ENCODE results near the gene RNF186.
"Not testable (repeated sequence)": the region's sequence is repeated elsewhere in the genome, so short reads cannot be mapped to it uniquely, and the experiment has no call there.

The RNF186 gene

GRCh38 chr1:19824541-19824940, 9.5 kb upstream of the RNF186 start:
- DNase-seq (ENCODE audit: low read depth), result no peak

GRCh38 chr1:19824036-19824435, 9.0 kb upstream of the RNF186 start:
- DNase-seq (ENCODE audit: low read depth), result no peak

- no peak for DNase-seq (ENCODE audit: low read depth)
Observed at GRCh38 chr1:19819701-19820100, 4.6 kb upstream of the RNF186 start.

- no peak for DNase-seq (ENCODE audit: low read depth)
Observed at GRCh38 chr1:19818324-19818723, 3.2 kb upstream of the RNF186 start.

- no peak for DNase-seq (ENCODE audit: low read depth)
Observed at GRCh38 chr1:19817160-19817559, 2.1 kb upstream of the RNF186 start.

GRCh38 chr1:19816737-19817086, 1.6 kb upstream of the RNF186 start:
- DNase-seq (ENCODE audit: low read depth), result not testable (repeated sequence)

GRCh38 chr1:19815801-19816736, 986 bp upstream of the RNF186 start:
- no peak for DNase-seq (ENCODE audit: low read depth)

- DNase-seq (ENCODE audit: low read depth), result no peak
Observed at GRCh38 chr1:19814244-19814661, 830 bp downstream of the RNF186 start.

- DNase-seq (ENCODE audit: low read depth), result no peak
Observed at GRCh38 chr1:19813643-19813960, 1.5 kb downstream of the RNF186 start.

- no peak for DNase-seq (ENCODE audit: low read depth)
Observed at GRCh38 chr1:19812875-19813642, 2.0 kb downstream of the RNF186 start.

- DNase-seq (ENCODE audit: low read depth), result peak; percentile 10
Observed at GRCh38 chr1:19811206-19811851, 3.8 kb downstream of the RNF186 start.

GRCh38 chr1:19809044-19809750, 5.9 kb downstream of the RNF186 start:
- DNase-seq (ENCODE audit: low read depth), result no peak

GRCh38 chr1:19808351-19808750, 6.7 kb downstream of the RNF186 start:
- DNase-seq (ENCODE audit: low read depth), result no peak

GRCh38 chr1:19804831-19805251, 10.2 kb downstream of the RNF186 start:
- no peak for DNase-seq (ENCODE audit: low read depth)

GRCh38 chr1:19802269-19802668, 12.8 kb downstream of the RNF186 start:
- DNase-seq (ENCODE audit: low read depth), result no peak

- DNase-seq (ENCODE audit: low read depth), result no peak
Observed at GRCh38 chr1:19800076-19800804, 14.8 kb downstream of the RNF186 start.

GRCh38 chr1:19799230-19800075, 15.6 kb downstream of the RNF186 start, which contains the start of gene TMCO4:
TMCO4 (minus strand) TSS chr1:19799916; CDS start chr1:19780758, 19,158 bp downstream.
- peak; percentile 31 for DNase-seq (ENCODE audit: low read depth)

- no peak for DNase-seq (ENCODE audit: low read depth)
Observed at GRCh38 chr1:19798486-19799229, 16.4 kb downstream of the RNF186 start.

GRCh38 chr1:19797827-19798226, 17.3 kb downstream of the RNF186 start:
- DNase-seq (ENCODE audit: low read depth), result no peak

- DNase-seq (ENCODE audit: low read depth), result no peak
Observed at GRCh38 chr1:19794583-19794982, 20.5 kb downstream of the RNF186 start.

All from stimulated activated CD8-positive, alpha-beta memory T cell treated with anti-CD3 and anti-CD28 coated beads, Interleukin-15, amount 100 ng/mL, for 24 hours (primary cell).